Umbilical cord (tissue), 2 donors: Measurements from ENCODE around the gene OSER1. TPM values are rescaled to one million over a fixed set of nuclear protein-coding genes. Genes with fewer than 3 reads are reported as not detected.

Experiments
- DNase-seq: peaks from one replicate; pipeline ENCODE4 v3.0.0-alpha.2; 2015; ENCODE audit warnings: low spot score
- total RNA-seq: library from RNA; depleted of rRNA; stranded (reverse); fragments of >200 nt; gene quantifications from one replicate; pipeline ENCODE4 v1.2.3, GENCODE V29; 2014; ENCODE audit warnings: low replicate concordance; ENCODE audit not compliant: insufficient read depth

Gene OSER1
- total RNA-seq, 1 donor from 2014 or later, result 31.5 TPM

DNA sequence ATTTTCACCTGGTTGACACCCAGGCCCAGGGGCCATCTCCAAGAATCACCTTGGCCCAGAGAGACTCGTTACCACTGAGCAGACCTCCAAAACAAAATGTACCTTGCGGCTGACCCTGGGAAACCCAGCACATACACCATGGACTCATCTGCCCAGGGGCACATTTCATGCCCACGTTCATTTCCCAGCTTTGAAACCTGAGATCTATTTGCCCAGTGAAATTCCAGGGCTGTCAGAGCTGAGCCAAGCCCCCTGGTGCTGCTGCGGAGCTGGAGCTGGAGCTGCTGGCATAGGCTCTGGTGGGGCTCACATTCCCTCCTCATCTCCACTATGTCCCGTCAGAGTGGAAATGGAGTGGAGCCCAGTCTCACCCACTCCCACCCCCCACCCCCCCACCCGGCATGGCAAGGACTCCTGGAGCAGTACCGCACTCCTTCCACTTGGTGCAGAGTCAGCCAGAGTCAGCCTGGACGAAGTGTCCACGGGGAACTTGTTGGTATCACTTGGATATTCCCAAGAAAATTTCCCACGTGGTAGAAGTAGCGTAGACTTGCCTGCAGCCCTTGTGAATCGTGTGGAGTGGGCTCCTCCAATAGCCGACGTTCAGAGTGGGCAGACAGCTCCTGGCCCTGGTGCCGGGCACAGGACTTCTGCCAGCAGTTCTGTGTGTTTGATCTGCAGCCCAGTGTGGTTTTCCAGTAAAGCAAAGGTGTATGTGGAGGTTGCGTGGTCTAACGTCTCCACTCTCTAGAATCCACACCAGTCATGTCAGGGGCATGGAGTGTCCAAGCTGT is 18.1 kb upstream of the OSER1 start:
- DNase-seq, result no peak

GRCh38 chr20:44224637-44225036 is 14.1 kb upstream of the OSER1 start:
- DNase-seq, result no peak

- DNase-seq, result no peak
Measured at GRCh38 chr20:44223721-44224120, 13.2 kb upstream of the OSER1 start.

- DNase-seq, result no peak
Measured at GRCh38 chr20:44222633-44223368, 12.2 kb upstream of the OSER1 start.

GRCh38 chr20:44222027-44222426 is 11.5 kb upstream of the OSER1 start:
- DNase-seq, result no peak

DNA sequence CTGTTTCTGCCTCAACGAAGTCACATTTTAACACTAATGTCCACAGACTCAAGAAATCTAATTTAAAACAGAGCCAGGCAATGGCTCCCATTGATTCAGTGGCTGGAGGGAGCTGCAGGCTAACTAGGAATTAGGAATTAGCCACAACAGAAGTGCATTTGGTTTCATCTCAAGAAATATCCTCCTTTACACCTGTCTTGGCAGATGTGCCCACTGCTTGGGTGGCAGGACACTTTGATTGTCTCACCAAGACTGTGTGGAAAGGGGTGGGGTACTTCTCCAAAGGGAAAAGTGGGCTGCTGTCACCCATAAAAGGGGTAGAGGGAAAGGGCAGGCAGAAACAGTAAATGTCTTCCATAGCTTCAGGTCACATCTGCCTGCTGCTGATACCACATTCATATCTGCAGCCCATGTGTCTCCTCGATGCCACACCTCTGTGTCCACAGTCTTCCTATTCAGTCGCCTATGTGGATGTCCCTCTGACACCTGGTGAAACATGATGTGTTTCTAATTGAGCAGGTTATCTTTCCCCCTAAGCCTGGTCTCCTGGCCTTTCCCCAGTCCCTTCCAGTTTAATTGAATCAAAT is 10.9 kb upstream of the OSER1 start:
- no peak for DNase-seq

- DNase-seq, result no peak
Measured at GRCh38 chr20:44219791-44220190, 9.2 kb upstream of the OSER1 start.

DNA sequence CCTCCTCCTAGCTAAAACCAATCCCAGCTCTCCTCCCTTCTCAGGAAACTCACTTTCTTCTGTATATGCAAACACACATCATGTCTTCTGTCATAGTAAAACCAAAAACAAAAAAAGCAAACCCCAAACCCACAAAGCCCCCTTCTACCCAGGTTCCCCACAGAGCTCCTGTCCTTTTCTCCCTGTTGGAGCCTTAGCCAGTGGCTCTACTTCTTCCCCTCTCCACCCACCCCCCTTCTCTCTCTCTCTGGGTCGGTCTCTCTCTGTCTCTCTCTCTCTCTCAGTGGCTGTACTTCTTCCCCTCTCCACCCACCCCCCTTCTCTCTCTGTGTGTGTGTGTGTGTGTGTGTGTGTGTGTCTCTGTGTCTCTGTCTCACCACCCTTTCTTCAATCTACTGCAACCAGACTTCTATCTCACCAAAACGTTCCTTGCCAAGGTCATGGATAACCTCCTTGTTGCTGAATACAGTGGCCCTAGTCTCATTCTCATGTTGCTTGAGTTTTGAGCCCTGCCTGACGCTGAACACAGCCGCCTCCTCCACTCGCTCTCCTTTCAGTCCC is 8.7 kb upstream of the OSER1 start:
- no peak for DNase-seq

- no peak for DNase-seq
Measured at GRCh38 chr20:44218446-44218845, 7.9 kb upstream of the OSER1 start.

DNA sequence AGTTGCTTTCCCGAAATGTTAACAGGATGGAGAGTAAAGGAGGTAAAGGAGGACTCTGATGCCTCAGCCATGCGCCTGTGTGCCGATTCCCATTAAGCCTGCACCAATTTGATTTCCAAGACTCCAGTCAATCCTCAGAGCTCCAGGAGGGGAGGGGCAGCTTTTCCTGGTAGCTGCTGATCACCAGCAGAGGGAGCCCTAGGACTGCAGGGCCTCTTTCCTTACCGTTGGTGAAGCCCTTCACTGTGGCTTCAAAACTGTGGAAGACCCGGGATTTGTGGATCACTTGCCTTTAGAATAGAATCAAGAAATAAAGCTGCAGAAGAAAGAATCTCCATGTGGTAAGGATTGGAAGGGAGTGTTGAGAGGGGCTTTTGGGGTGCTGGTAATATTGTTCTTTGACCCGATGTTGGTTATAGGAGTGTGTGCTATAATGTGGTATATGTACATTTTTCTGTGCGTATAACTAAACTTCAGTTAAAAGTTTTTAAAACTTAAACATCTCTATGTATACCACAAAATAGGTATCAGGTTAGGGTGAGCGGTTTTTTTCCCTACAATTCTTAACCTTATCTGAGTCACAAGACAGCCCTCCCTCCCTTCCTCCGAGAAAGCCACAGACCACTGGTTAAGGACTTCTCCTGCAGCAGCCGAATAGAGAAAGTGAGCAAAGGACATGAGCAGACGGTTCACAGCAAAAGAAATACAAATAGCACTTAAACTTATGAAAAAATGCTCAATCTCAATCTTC is 6.9 kb upstream of the OSER1 start:
- peak; percentile 57 for DNase-seq

GRCh38 chr20:44215125-44215524 is 4.6 kb upstream of the OSER1 start:
- peak; percentile 80 for DNase-seq

DNA sequence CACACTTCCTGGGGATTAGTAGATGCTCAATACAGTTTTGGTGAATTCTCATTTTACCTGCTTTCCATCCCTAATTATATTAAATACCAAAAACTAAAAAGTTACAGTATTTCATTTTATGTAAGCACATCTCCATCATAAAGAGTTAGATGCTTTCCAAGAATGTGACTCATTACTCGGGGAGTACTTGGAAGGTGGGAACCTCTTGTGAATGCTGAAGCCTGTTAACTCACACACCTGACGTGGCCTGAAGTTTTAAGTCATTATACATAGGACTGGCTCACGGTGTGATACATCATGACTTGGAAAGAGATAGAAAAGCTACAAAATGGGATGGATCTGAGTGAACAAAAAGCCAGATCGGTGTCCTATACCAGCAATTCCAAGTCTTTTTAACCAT is 2.2 kb upstream of the OSER1 start:
- no peak for DNase-seq

GRCh38 chr20:44211177-44212039 is 837 bp upstream of the OSER1 start:
- peak; percentile 43 for DNase-seq

DNA sequence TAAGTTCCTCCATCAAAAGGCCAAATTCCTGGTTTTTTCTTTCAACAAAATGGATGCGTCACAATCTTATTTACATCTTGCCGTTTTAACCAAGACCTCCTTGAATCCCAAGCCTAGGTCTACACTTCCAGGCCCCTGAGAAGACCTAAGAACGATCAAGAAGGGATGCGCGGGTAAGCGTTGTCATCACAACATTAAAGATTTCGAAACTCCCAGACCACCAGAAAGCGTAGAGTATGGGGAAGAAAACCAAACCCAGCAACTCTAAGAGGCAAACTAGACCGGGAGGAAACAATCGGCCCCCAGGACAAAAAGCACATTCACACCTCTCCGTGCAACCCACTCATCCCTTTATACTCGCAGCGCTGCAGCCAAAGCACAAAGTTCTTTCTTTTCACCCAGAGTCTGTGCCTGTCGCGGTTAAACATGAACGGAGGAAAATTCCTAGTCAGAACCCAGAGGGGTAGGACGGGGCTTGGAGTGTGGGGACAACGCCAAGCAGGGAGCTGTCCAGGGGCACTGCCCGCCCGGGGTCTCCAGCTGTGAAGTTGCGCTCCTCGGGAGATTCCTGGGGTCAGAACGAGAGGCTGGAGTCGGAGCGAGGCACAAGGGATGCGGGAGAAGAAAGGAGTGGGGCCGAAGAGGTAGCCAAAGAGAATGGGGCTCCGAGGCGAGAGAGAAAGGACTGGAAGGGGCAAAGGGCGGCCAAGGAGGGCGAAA is 725 bp downstream of the OSER1 start:
- DNase-seq, result peak; percentile 23

DNA sequence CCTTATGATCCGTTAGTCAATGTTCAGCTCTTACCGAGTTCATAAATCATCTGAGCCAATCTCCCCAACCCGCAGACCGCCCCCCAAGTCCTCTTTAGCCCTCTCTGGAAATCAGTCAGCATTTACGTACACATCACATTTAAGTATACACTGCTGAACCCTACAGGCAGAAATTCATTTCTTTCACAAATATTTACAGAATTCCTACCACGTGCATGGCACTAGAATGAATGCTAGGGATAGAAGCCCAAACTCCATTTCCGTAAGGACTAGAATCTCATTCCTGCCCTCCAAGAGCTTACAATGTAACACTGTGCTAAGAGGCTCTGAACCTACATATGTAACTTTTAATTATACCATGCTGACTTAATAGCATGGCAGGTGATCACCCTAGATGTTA is 1.8 kb downstream of the OSER1 start:
- no peak for DNase-seq

- DNase-seq, result no peak
Measured at GRCh38 chr20:44208165-44208564, 2.4 kb downstream of the OSER1 start.

- DNase-seq, result no peak
Measured at GRCh38 chr20:44207126-44207723, 3.3 kb downstream of the OSER1 start.

DNA sequence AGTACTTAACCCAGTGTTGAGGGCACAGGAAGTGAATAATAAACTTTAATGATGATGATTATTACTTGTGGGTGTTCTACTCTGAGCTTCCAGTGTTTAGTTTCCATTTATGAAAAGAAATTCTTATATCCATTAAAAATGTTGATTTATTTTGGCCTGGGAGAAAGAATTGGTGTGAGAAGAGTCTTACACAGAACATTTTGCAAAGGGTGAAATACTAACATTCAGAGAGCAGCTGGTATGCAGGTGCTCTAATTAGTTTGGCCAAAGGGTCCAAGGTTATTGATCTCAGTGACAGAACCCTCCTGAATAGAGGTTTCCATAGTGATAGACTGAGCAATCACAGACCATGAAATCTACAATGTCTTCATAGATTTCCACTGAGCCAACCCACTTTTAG is 4.4 kb downstream of the OSER1 start:
- no peak for DNase-seq

GRCh38 chr20:44204832-44205215 is 5.7 kb downstream of the OSER1 start:
- DNase-seq, result no peak
